H1 (cell line): ENCODE measurements around the gene PLXDC2. TPM values are rescaled to one million over a fixed set of nuclear protein-coding genes. Genes with fewer than 3 reads are reported as not detected.
A peak's percentile ranks its signal among the peaks of the same experiment; 100 is the strongest.

Source experiments
- CTCF ChIA-PET: fragments of 300-600 bp; sonication (Branson Sonifier 250); formaldehyde crosslinking; loops from one replicate; lab custom pipeline; 2021; ENCODE audit not compliant: partially characterized antibody; lab: Charles Lee
- POLR2A ChIA-PET: fragments of 300-600 bp; sonication (Branson Sonifier 250); formaldehyde crosslinking; loops from one replicate; lab custom pipeline; 2021; ENCODE audit warnings: inconsistent platforms; ENCODE audit not compliant: partially characterized antibody; lab: Charles Lee
- DNase-seq, 2 experiments: peaks; one replicate each; pipeline versions ENCODE4 v3.0.0 to v3.0.0-alpha.2; 2010 to 2022; ENCODE audit warnings: low spot score in 2 of 2, low read depth in 1 of 2, mixed read lengths in 1 of 2
- FAIRE-seq: peaks from 2 replicates; lab custom pipeline; 2011; peaks lifted over from hg19 to GRCh38; lab: Jason Lieb, UNC
- H2AFZ ChIP-seq: 2 replicates; pipeline ENCODE4 v1.8.1; 2012; ENCODE audit warnings: low read length, inconsistent platforms
- H2AK5ac ChIP-seq: 2 replicates; pipeline ENCODE4 v1.6.1; 2013; ENCODE audit warnings: low read depth, low read length
- H2BK120ac ChIP-seq: replicated peaks from 2 replicates; pipeline ENCODE3; 2013; ENCODE audit warnings: low read depth, low read length, inconsistent platforms
- H2BK12ac ChIP-seq: 2 replicates; pipeline ENCODE4 v1.6.1; 2013; ENCODE audit warnings: low read depth, low read length
- H2BK15ac ChIP-seq: 2 replicates; pipeline ENCODE4 v1.6.1; 2013; ENCODE audit warnings: low read length
- H2BK20ac ChIP-seq: 2 replicates; pipeline ENCODE4 v1.6.1; 2013; ENCODE audit warnings: low read length
- H2BK5ac ChIP-seq: 2 replicates; pipeline ENCODE4 v1.6.1; 2013; ENCODE audit warnings: low read depth, low read length
- H3K14ac ChIP-seq: 2 replicates; pipeline ENCODE4 v1.6.1; 2013; ENCODE audit warnings: inconsistent platforms; ENCODE audit not compliant: insufficient read length
- H3K18ac ChIP-seq: 2 replicates; pipeline ENCODE4 v1.6.1; 2013; ENCODE audit warnings: low read length; ENCODE audit errors: extremely low read depth
- H3K23ac ChIP-seq: 2 replicates; pipeline ENCODE4 v1.6.1; 2013; ENCODE audit warnings: inconsistent platforms; ENCODE audit not compliant: insufficient read length
- H3K23me2 ChIP-seq: 2 replicates; pipeline ENCODE4 v1.6.1; 2013; ENCODE audit warnings: low read depth, low read length
- H3K27ac ChIP-seq: 2 replicates; pipeline ENCODE4 v1.6.1; 2011; ENCODE audit warnings: low read depth, low read length, inconsistent platforms
- H3K27me3 ChIP-seq, 4 experiments: replicated peaks in 1 of 4; 1 replicate in 1 of 4; 2 replicates in 3 of 4; pipeline versions ENCODE4 v1.6.1 to v1.8.1; 2011 to 2013; ENCODE audit warnings: low read length in 3 of 4, mild to moderate bottlenecking in 3 of 4, inconsistent platforms in 2 of 4, mixed read lengths in 2 of 4, moderate library complexity in 1 of 4; ENCODE audit not compliant: control insufficient read depth in 3 of 4, insufficient read depth in 3 of 4; ENCODE audit errors: extremely low read depth in 1 of 4
- H3K36me3 ChIP-seq, 4 experiments: 2 replicates each; pipeline versions ENCODE4 v1.6.1 to v1.8.1; 2011 to 2013; ENCODE audit warnings: mild to moderate bottlenecking in 4 of 4, low read length in 3 of 4, moderate library complexity in 2 of 4, control low read depth in 1 of 4, inconsistent platforms in 1 of 4; ENCODE audit not compliant: insufficient read depth in 4 of 4, control insufficient read depth in 2 of 4
- H3K4ac ChIP-seq: replicated peaks from 2 replicates; pipeline ENCODE3; 2013; ENCODE audit warnings: low read length, low read depth, mixed read lengths, inconsistent platforms; ENCODE audit not compliant: insufficient read length
- H3K4me1 ChIP-seq, 4 experiments: replicated peaks in 1 of 4; 1 replicate in 1 of 4; 2 replicates in 3 of 4; pipeline versions ENCODE4 v1.6.1 to v1.8.1; 2011 to 2013; ENCODE audit warnings: low read length in 3 of 4, inconsistent platforms in 2 of 4, mixed read lengths in 1 of 4; ENCODE audit not compliant: insufficient read depth in 4 of 4, control insufficient read depth in 3 of 4
- H3K4me2 ChIP-seq, 2 experiments: 2 replicates each; pipeline versions ENCODE4 v1.6.1 to v1.8.1; 2011 to 2013; ENCODE audit warnings: low read depth in 2 of 2, low read length in 2 of 2, control low read depth in 1 of 2, inconsistent platforms in 1 of 2, mild to moderate bottlenecking in 1 of 2; ENCODE audit not compliant: insufficient read depth in 1 of 2
- H3K4me3 ChIP-seq, 4 experiments: fragments of 200-600, 300-600 bp in 1 of 4; sonication (generic), shearing (Covaris generic), sonication (Bioruptor Twin) in 1 of 4; 2 replicates each; pipeline versions ENCODE4 v1.5.1 to v1.8.1; 2011 to 2016; ENCODE audit warnings: low read length in 4 of 4, low read depth in 3 of 4, control low read depth in 2 of 4, inconsistent platforms in 2 of 4, mild to moderate bottlenecking in 2 of 4, mixed read lengths in 1 of 4, moderate library complexity in 1 of 4; ENCODE audit not compliant: insufficient read depth in 2 of 4; ENCODE audit errors: extremely low read depth in 1 of 4
- H3K56ac ChIP-seq: replicated peaks from 2 replicates; pipeline ENCODE3; 2013; ENCODE audit warnings: low read depth, mild to moderate bottlenecking, mixed read lengths, low read length, inconsistent platforms; ENCODE audit not compliant: insufficient read length
- H3K79me1 ChIP-seq: 2 replicates; pipeline ENCODE4 v1.6.1; 2013; ENCODE audit warnings: low read depth, low read length, control low read depth
- H3K79me2 ChIP-seq, 2 experiments: 2 replicates each; pipeline versions ENCODE4 v1.6.1 to v1.8.1; 2012 to 2013; ENCODE audit warnings: low read length in 2 of 2, mild to moderate bottlenecking in 2 of 2, inconsistent platforms in 1 of 2; ENCODE audit not compliant: insufficient read depth in 2 of 2, control insufficient read depth in 1 of 2
- H3K9ac ChIP-seq, 4 experiments: replicated peaks in 1 of 4; 1 replicate in 1 of 4; 2 replicates in 3 of 4; pipeline versions ENCODE4 v1.6.1 to v1.8.1; 2011 to 2013; ENCODE audit warnings: low read depth in 3 of 4, low read length in 3 of 4, control low read depth in 2 of 4, mild to moderate bottlenecking in 2 of 4, moderate library complexity in 2 of 4, inconsistent platforms in 1 of 4; ENCODE audit errors: extremely low read depth in 1 of 4
- H3K9me3 ChIP-seq, 2 experiments: 2 replicates each; pipeline versions ENCODE4 v1.6.1 to v1.8.1; 2012 to 2013; ENCODE audit warnings: mild to moderate bottlenecking in 2 of 2, moderate library complexity in 2 of 2, control low read depth in 1 of 2, inconsistent platforms in 1 of 2, low read depth in 1 of 2, low read length in 1 of 2, mixed read lengths in 1 of 2; ENCODE audit not compliant: insufficient read depth in 2 of 2
- H4K20me1 ChIP-seq, 2 experiments: replicated peaks in 1 of 2; 2 replicates each; pipeline versions ENCODE3 to v1.8.1; 2011 to 2013; ENCODE audit warnings: inconsistent platforms in 2 of 2, low read length in 2 of 2, mild to moderate bottlenecking in 1 of 2; ENCODE audit not compliant: insufficient read depth in 2 of 2, control insufficient read depth in 1 of 2
- H4K5ac ChIP-seq: 2 replicates; pipeline ENCODE4 v1.6.1; 2013; ENCODE audit warnings: low read length, low read depth, mixed read lengths, inconsistent platforms; ENCODE audit not compliant: insufficient read length
- H4K8ac ChIP-seq: 2 replicates; pipeline ENCODE4 v1.8.0; 2013; ENCODE audit warnings: mild to moderate bottlenecking, moderate library complexity, low read length, inconsistent platforms; ENCODE audit not compliant: insufficient read depth; ENCODE audit errors: extremely low read depth
- H4K91ac ChIP-seq: replicated peaks from 2 replicates; pipeline ENCODE3; 2013; ENCODE audit warnings: low read length, mixed read lengths, inconsistent platforms; ENCODE audit not compliant: insufficient read length
- CHD1 ChIP-seq: IDR thresholded peaks from 2 replicates; pipeline ENCODE4 v1.6.1; 2012; ENCODE audit warnings: low read depth, low read length, improper control_type of control experiment
- PHF8 ChIP-seq: fragments of 200-600 bp; sonication (generic); conservative IDR thresholded peaks from 2 replicates; pipeline ENCODE4 v1.7.1; 2012; ENCODE audit warnings: low read depth, mild to moderate bottlenecking, inconsistent platforms, low read length, moderate library complexity
- SP1 ChIP-seq: IDR thresholded peaks from 2 replicates; pipeline ENCODE4 v1.6.1; 2011; ENCODE audit warnings: low read depth, low read length
- WGBS, 2 experiments: shearing (Covaris generic) in 1 of 2; methylation state at CpG; one replicate each; pipeline versions ENCODE4 v1.1.6 to v1.1.7; 2013 to 2015; ENCODE audit warnings: low lambda C conversion rate in 2 of 2, mixed read lengths in 2 of 2, inconsistent platforms in 1 of 2, low coverage in 1 of 2, missing lambda C conversion rate in 1 of 2; ENCODE audit not compliant: insufficient replicate concordance in 2 of 2, insufficient coverage in 1 of 2, insufficient read length in 1 of 2; ENCODE audit errors: extremely low coverage in 1 of 2, missing lambda C conversion rate in 1 of 2; 5-methylcytosine and 5-hydroxymethylcytosine counted together
- polyA plus RNA-seq, 7 experiments: library from polyadenylated mRNA; depleted of rRNA in 3 of 7; stranded (reverse) in 5 of 7; unstranded in 2 of 7; fragments of >200 nt in 5 of 7; fragments of 200-250 nt in 2 of 7; gene quantifications; 1 replicate in 5 of 7; 2 replicates in 1 of 7; 4 replicates in 1 of 7; pipeline versions ENCODE4 v1.2.1 to v1.2.3, GENCODE V29; 2011 to 2013; ENCODE audit warnings: missing spikeins in 2 of 7, mixed read lengths in 2 of 7
- total RNA-seq: library from RNA; stranded (reverse); fragmentation: NEBNext Ultra II Directional; extraction: Animal tissue kit (Norgen Biotek cat#: 25700); gene quantifications from 2 replicates; pipeline ENCODE4 v1.2.1, GENCODE V29; 2021

PLXDC2 gene
- total and polyA plus RNA-seq, 2 of the 8 experiments (the other 6 are each of a cell fraction or from before 2014, with no cell fraction given): 23.0 to 40.5 TPM

- no peak overlapping the region for H3K9ac ChIP-seq
- H3K4me2 ChIP-seq: peak overlapping the region; percentile 70 to 78
- H3K14ac ChIP-seq: no peak overlapping the region
- H3K36me3 ChIP-seq: peaks cover 0 to 4% (median 0%) of the 10 kb centered on the region in 4 experiments; a peak in 2 of 8 replicates
- no peak overlapping the region for H2BK20ac ChIP-seq
- no peak overlapping the region for H2BK120ac ChIP-seq
- H3K27me3 ChIP-seq: no peaks in the 10 kb centered on the region
- H3K56ac ChIP-seq: no peak overlapping the region
- no peaks in the 10 kb centered on the region; the same call in 1 of the 2 replicates for H3K79me1 ChIP-seq
- no peak overlapping the region for H2BK15ac ChIP-seq
- peaks cover 0 to 3% (median 0%) of the 10 kb centered on the region in 4 experiments; a peak in 2 of 7 replicates for H3K4me1 ChIP-seq
- DNase-seq (no peak), FAIRE-seq (no peak)
- H2BK5ac ChIP-seq: no peak overlapping the region
- H3K18ac ChIP-seq: no peak overlapping the region
- no peak overlapping the region for H3K23ac ChIP-seq
- H4K20me1 ChIP-seq: no peaks in the 10 kb centered on the region
- POLR2A ChIA-PET: interaction anchor here (0.8 kb wide), 1 partner anchor 53 kb away, joined by 4 read pairs; no protein-coding TSS in a partner anchor
- no peak overlapping the region for H2BK12ac ChIP-seq
- 27% methylated on average over 1 of the region's 1 CpG; no CpG with 5 or more reads in 1 of the 2 experiments for WGBS, 2 experiments
- peak overlapping the region; percentile 72 to 99 (median 89) for H3K4me3 ChIP-seq
- no peak overlapping the region for H4K91ac ChIP-seq
- H2AK5ac ChIP-seq: no peak overlapping the region
- no peak overlapping the region for H3K27ac ChIP-seq
- H4K8ac ChIP-seq: no peak overlapping the region
- H3K79me2 ChIP-seq: peaks cover 5 to 72% of the 10 kb centered on the region in 2 experiments; a peak in 3 of 4 replicates
- peaks cover 13% of the 10 kb centered on the region for H3K23me2 ChIP-seq
- no peak overlapping the region for H4K5ac ChIP-seq
- no peak for TF ChIP-seq SP1
- TF ChIP-seq CHD1: no peak
- TF ChIP-seq PHF8: no peak
- CTCF ChIA-PET: interaction anchor here (0.6 to 1.7 kb wide), 11 partner anchors 9 to 951 kb away, joined by 3 to 12 read pairs (median 4); no protein-coding TSS in a partner anchor
- no peaks in the 10 kb centered on the region for H3K9me3 ChIP-seq
- no peak overlapping the region for H3K4ac ChIP-seq
- H2AFZ ChIP-seq: no peak overlapping the region
Observed at GRCh38 chr10:19818876-19819275, 2.6 kb downstream of the PLXDC2 start.
